Smooth muscle cell (in vitro differentiated cells): ENCODE data around the gene PDGFD. TPM values are rescaled to one million over a fixed set of nuclear protein-coding genes. Genes with fewer than 3 reads are reported as not detected.

Source experiments
- DNase-seq: peaks from one replicate; lab custom pipeline; 2025; ENCODE audit not compliant: unreplicated experiment; lab: John Stamatoyannopoulos, UW
- H2AFZ ChIP-seq: fragments of 200-600 bp; sonication (generic); 2 replicates; pipeline ENCODE4 v1.6.0; 2016; ENCODE audit warnings: antibody characterized with exemption, low read depth, mild to moderate bottlenecking
- H3F3A ChIP-seq: fragments of 200-600 bp; sonication (generic); 2 replicates; pipeline ENCODE4 v1.6.0; 2017; ENCODE audit warnings: antibody characterized with exemption, low read depth
- H3K27ac ChIP-seq: fragments of 200-600 bp; sonication (generic); 2 replicates; pipeline ENCODE4 v1.5.1; 2016; ENCODE audit warnings: low read depth, mild to moderate bottlenecking
- H3K27me3 ChIP-seq: fragments of 200-600 bp; sonication (generic); 2 replicates; pipeline ENCODE4 v1.6.1; 2016; ENCODE audit warnings: low read depth, mild to moderate bottlenecking
- H3K36me3 ChIP-seq: fragments of 200-600 bp; sonication (generic); 2 replicates; pipeline ENCODE4 v1.5.1; 2016; ENCODE audit warnings: low read depth
- H3K4me1 ChIP-seq: fragments of 200-600 bp; sonication (generic); 2 replicates; pipeline ENCODE4 v1.5.1; 2016; ENCODE audit warnings: low read depth
- H3K4me2 ChIP-seq: fragments of 200-600 bp; sonication (generic); 2 replicates; pipeline ENCODE4 v1.6.0; 2016; ENCODE audit warnings: mild to moderate bottlenecking
- H3K4me3 ChIP-seq: fragments of 200-600 bp; sonication (generic); 2 replicates; pipeline ENCODE4 v1.5.1; 2016; ENCODE audit warnings: mild to moderate bottlenecking
- H3K79me2 ChIP-seq: fragments of 200-600 bp; sonication (generic); 2 replicates; pipeline ENCODE4 v1.6.0; 2016; ENCODE audit warnings: low read depth, mild to moderate bottlenecking
- H3K9ac ChIP-seq: fragments of 200-600 bp; sonication (generic); 2 replicates; pipeline ENCODE4 v1.6.0; 2016; ENCODE audit warnings: low read depth
- H3K9me3 ChIP-seq: fragments of 200-600 bp; sonication (generic); replicated peaks from 2 replicates; pipeline ENCODE4 v1.5.1; 2016; ENCODE audit warnings: low read depth
- H4K20me1 ChIP-seq: fragments of 200-600 bp; sonication (generic); 2 replicates; pipeline ENCODE4 v1.6.0; 2016; ENCODE audit warnings: low read depth
- CTCF ChIP-seq: fragments of 200-600 bp; sonication (generic); IDR thresholded peaks from 2 replicates; pipeline ENCODE4 v1.5.1; 2017; ENCODE audit warnings: borderline replicate concordance, mild to moderate bottlenecking, antibody characterized with exemption; ENCODE audit not compliant: insufficient read depth, poor library complexity, severe bottlenecking
- WGBS: methylation state at CpG from one replicate; pipeline ENCODE4 v1.1.7; 2016; ENCODE audit warnings: low lambda C conversion rate; 5-methylcytosine and 5-hydroxymethylcytosine counted together
- polyA plus RNA-seq: library from polyadenylated mRNA; unstranded; fragments of >200 nt; fragmentation: Nextera tagmentation; extraction: Ambion mirVana; gene quantifications from 2 replicates; pipeline ENCODE4 v1.2.1, GENCODE V29; 2016
- total RNA-seq: library from RNA; depleted of rRNA; stranded (reverse); fragments of >200 nt; gene quantifications from 2 replicates; pipeline ENCODE4 v1.2.3, GENCODE V29; 2014

Gene PDGFD
- total and polyA plus RNA-seq, 2 experiments from 2014 or later: 1.5 to 10.0 TPM

- Histone ChIP-seq H3K4me3 (no peak overlapping the region), H3K4me2 (no peak overlapping the region), H3K9ac (no peak overlapping the region), H3F3A (no peaks in the 10 kb centered on the region), H3K4me1 (no peaks in the 10 kb centered on the region), H3K36me3 (no peaks in the 10 kb centered on the region), H3K79me2 (no peaks in the 10 kb centered on the region), H3K27ac (no peak overlapping the region), H3K9me3 (no peaks in the 10 kb centered on the region), H4K20me1 (no peaks in the 10 kb centered on the region), H2AFZ (no peak overlapping the region), H3K27me3 (no peaks in the 10 kb centered on the region)
- TF ChIP-seq CTCF: no peak
- WGBS: 94% methylated on average over 5 of the region's 5 CpGs
- no peak for DNase-seq
Measured at GRCh38 chr11:104064034-104064630, 99.8 kb downstream of the PDGFD start.

- no peak for TF ChIP-seq CTCF
- Histone ChIP-seq H3K36me3 (no peaks in the 10 kb centered on the region), H3K4me2 (no peak overlapping the region), H3K4me1 (no peaks in the 10 kb centered on the region), H3K9me3 (no peaks in the 10 kb centered on the region), H3K4me3 (no peak overlapping the region), H3K27me3 (no peaks in the 10 kb centered on the region), H3K9ac (no peak overlapping the region), H2AFZ (no peak overlapping the region), H3K27ac (no peak overlapping the region), H3K79me2 (no peaks in the 10 kb centered on the region), H4K20me1 (no peaks in the 10 kb centered on the region), H3F3A (no peaks in the 10 kb centered on the region)
- no peak for DNase-seq
- WGBS: 82% methylated on average over 9 of the region's 9 CpGs
Measured at GRCh38 chr11:104061853-104062521, 102.0 kb downstream of the PDGFD start.

- H2AFZ ChIP-seq: peak overlapping the region; percentile 24
- 16% methylated on average over 1 of the region's 1 CpG for WGBS
- H3K4me2 ChIP-seq: no peak overlapping the region
- H3K36me3 ChIP-seq: no peaks in the 10 kb centered on the region
- H4K20me1 ChIP-seq: no peaks in the 10 kb centered on the region
- H3K79me2 ChIP-seq: no peaks in the 10 kb centered on the region
- H3K4me1 ChIP-seq: no peaks in the 10 kb centered on the region
- no peak for DNase-seq
- no peak overlapping the region for H3K9ac ChIP-seq
- no peaks in the 10 kb centered on the region for H3K27me3 ChIP-seq
- no peaks in the 10 kb centered on the region for H3K9me3 ChIP-seq
- H3F3A ChIP-seq: no peaks in the 10 kb centered on the region
- H3K27ac ChIP-seq: no peak overlapping the region
- H3K4me3 ChIP-seq: no peak overlapping the region
- no peak for TF ChIP-seq CTCF
Measured at GRCh38 chr11:104060820-104061219, 103.1 kb downstream of the PDGFD start.
